ENCODE data around the gene GBE1. TPM values are rescaled to one million over a fixed set of nuclear protein-coding genes. Genes with fewer than 3 reads are reported as not detected.
A peak's percentile ranks its signal among the peaks of the same experiment; 100 is the strongest.

Gene GBE1
- total and polyA plus RNA-seq, 10 of the 15 experiments (the other 5 are each of a cell fraction or from before 2014, with no cell fraction given) = 21.4 to 62.2 (median 41.5) TPM

DNA sequence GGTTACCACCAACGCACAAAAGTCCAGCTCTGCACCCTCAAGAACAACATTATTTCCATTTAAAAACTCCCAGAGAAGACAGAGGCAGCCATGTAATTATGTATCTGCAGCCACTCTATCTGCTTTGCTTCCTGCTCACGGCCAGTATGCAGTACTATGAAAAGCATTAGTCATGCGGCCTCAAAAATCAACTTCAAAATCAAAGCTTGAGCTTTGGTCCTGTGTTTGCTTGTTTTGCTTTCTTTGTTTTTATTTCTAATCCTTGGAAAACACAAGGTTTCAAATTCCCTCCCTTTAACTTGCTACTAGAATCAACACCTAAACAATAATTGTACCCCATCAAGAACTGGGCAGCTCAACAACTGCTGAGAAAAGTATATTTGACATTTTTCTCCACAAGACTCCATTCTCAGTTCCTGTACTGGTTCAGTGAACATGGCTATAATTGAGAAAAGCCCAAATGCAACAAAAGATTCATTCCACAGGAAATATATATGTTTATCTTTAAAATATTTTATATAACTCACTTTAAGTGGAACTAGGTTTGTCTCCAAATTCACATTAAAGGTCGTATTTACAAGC lies 37.6 kb downstream of the GBE1 start:
- BruUV-seq (replicated peaks) = no TSS peak
- Histone ChIP-seq H3K27me3 (replicated peaks in 1 of 2; ENCODE audit: control insufficient read depth in 2 of 2, insufficient read depth in 2 of 2, low read length in 1 of 2) (no peaks in the 10 kb centered on the region), H3K27ac (ENCODE audit: control insufficient read depth, insufficient read depth) (no peak overlapping the region), H3K9me3 (replicated peaks; ENCODE audit: control insufficient read depth, insufficient read depth, low read length) (no peaks in the 10 kb centered on the region), H3K4me1 (ENCODE audit: control insufficient read depth, insufficient read depth, low read length) (no peaks in the 10 kb centered on the region), H3K4me3 (no peak overlapping the region), H2AFZ (ENCODE audit: control insufficient read depth, low read depth, low read length) (no peak overlapping the region), H3K36me3 (ENCODE audit: control insufficient read depth in 2 of 2, insufficient read depth in 2 of 2, low read length in 1 of 2) (no peaks in the 10 kb centered on the region), H3K9ac (ENCODE audit: control insufficient read depth, insufficient read depth, low read length) (no peak overlapping the region), H3K4me2 (ENCODE audit: control insufficient read depth, insufficient read depth) (no peak overlapping the region), H4K20me1 (ENCODE audit: control insufficient read depth, insufficient read depth) (no peaks in the 10 kb centered on the region), H3K79me2 (ENCODE audit: control insufficient read depth, insufficient read depth, low read length) (no peaks in the 10 kb centered on the region; the same call in none of the 2 replicates)
- no peak for DNase-seq (ENCODE audit: low read depth, low spot score)
- WGBS (ENCODE audit: insufficient coverage, insufficient replicate concordance, low lambda C conversion rate, missing lambda C conversion rate) = 53% methylated on average over 4 of the region's 4 CpGs
- in situ Hi-C loops (cut with MboI) (no loop called here), intact Hi-C loops (cut with micrococcal nuclease; ENCODE audit: unreplicated experiment) (no loop called here)
- no peak for FAIRE-seq
- ChIA-PET POLR2A (no interaction called here), SMC1A (ENCODE audit: uncharacterized antibody, unreplicated experiment) (interaction anchor here (1.3 kb wide), 1 partner anchor 21 kb away, joined by 4 read pairs; no protein-coding TSS in a partner anchor), RAD21 (ENCODE audit: unreplicated experiment) (no interaction called here), CTCF (interaction anchor here (1.0 kb wide), 1 partner anchor 9 kb away, joined by 3 read pairs; no protein-coding TSS in a partner anchor)
- TF ChIP-seq, protein P1, sequence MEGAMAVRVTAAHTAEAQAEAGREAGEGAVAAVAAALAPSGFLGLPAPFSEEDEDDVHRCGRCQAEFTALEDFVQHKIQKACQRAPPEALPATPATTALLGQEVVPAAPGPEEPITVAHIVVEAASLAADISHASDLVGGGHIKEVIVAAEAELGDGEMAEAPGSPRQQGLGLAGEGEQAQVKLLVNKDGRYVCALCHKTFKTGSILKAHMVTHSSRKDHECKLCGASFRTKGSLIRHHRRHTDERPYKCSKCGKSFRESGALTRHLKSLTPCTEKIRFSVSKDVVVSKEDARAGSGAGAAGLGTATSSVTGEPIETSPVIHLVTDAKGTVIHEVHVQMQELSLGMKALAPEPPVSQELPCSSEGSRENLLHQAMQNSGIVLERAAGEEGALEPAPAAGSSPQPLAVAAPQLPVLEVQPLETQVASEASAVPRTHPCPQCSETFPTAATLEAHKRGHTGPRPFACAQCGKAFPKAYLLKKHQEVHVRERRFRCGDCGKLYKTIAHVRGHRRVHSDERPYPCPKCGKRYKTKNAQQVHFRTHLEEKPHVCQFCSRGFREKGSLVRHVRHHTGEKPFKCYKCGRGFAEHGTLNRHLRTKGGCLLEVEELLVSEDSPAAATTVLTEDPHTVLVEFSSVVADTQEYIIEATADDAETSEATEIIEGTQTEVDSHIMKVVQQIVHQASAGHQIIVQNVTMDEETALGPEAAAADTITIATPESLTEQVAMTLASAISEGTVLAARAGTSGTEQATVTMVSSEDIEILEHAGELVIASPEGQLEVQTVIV (IDR thresholded peaks at IDR 0.05; ENCODE audit: borderline replicate concordance, partially characterized antibody) = no peak
- TF ChIP-seq CHD4 (IDR thresholded peaks at IDR 0.05) = no peak
- no peak for TF ChIP-seq BMI1 (IDR thresholded peaks at IDR 0.05; ENCODE audit: borderline replicate concordance)
- TF ChIP-seq CBX5 (IDR thresholded peaks at IDR 0.05; ENCODE audit: low read depth) = no peak
- TF ChIP-seq MYC (IDR thresholded peaks at IDR 0.05; ENCODE audit: insufficient read depth, insufficient read length, insufficient replicate concordance, low read length, severe bottlenecking) = no peak
- TF ChIP-seq YY1 (IDR thresholded peaks at IDR 0.05; ENCODE audit: low read depth, low read length) = no peak
- TF ChIP-seq PAX8 (IDR thresholded peaks at IDR 0.05) = no peak
- TF ChIP-seq SUPT20H (IDR thresholded peaks at IDR 0.05; ENCODE audit: borderline replicate concordance, control insufficient read depth, low read depth, low read length) = no peak
- TF ChIP-seq, protein P2, sequence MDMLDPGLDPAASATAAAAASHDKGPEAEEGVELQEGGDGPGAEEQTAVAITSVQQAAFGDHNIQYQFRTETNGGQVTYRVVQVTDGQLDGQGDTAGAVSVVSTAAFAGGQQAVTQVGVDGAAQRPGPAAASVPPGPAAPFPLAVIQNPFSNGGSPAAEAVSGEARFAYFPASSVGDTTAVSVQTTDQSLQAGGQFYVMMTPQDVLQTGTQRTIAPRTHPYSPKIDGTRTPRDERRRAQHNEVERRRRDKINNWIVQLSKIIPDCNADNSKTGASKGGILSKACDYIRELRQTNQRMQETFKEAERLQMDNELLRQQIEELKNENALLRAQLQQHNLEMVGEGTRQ (IDR thresholded peaks at IDR 0.05; ENCODE audit: borderline replicate concordance, low read depth, low read length) = no peak
- TF ChIP-seq NFXL1 (IDR thresholded peaks at IDR 0.05; ENCODE audit: borderline replicate concordance) = no peak
- no peak for TF ChIP-seq MTA2 (IDR thresholded peaks at IDR 0.05; ENCODE audit: low read depth)
- TF ChIP-seq KDM1A (IDR thresholded peaks at IDR 0.05; ENCODE audit: borderline replicate concordance) = no peak
- TF ChIP-seq, protein P3, sequence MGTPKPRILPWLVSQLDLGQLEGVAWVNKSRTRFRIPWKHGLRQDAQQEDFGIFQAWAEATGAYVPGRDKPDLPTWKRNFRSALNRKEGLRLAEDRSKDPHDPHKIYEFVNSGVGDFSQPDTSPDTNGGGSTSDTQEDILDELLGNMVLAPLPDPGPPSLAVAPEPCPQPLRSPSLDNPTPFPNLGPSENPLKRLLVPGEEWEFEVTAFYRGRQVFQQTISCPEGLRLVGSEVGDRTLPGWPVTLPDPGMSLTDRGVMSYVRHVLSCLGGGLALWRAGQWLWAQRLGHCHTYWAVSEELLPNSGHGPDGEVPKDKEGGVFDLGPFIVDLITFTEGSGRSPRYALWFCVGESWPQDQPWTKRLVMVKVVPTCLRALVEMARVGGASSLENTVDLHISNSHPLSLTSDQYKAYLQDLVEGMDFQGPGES (IDR thresholded peaks at IDR 0.05) = no peak
- no peak for TF ChIP-seq GATAD2B (conservative IDR thresholded peaks at IDR 0.05; ENCODE audit: low read depth)
- TF ChIP-seq CBFB (IDR thresholded peaks at IDR 0.05; ENCODE audit: low read depth) = no peak
- no peak for TF ChIP-seq ZBED1 (IDR thresholded peaks at IDR 0.05; ENCODE audit: borderline replicate concordance)
- TF ChIP-seq, protein P4, sequence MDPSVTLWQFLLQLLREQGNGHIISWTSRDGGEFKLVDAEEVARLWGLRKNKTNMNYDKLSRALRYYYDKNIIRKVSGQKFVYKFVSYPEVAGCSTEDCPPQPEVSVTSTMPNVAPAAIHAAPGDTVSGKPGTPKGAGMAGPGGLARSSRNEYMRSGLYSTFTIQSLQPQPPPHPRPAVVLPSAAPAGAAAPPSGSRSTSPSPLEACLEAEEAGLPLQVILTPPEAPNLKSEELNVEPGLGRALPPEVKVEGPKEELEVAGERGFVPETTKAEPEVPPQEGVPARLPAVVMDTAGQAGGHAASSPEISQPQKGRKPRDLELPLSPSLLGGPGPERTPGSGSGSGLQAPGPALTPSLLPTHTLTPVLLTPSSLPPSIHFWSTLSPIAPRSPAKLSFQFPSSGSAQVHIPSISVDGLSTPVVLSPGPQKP (IDR thresholded peaks at IDR 0.05; ENCODE audit: low read depth, low read length) = no peak
- peak; percentile 48 for ATAC-seq
